Mesothelial cell of epicardium (in vitro differentiated cells): ENCODE measurements around the gene ARHGAP25. TPM values are rescaled to one million over a fixed set of nuclear protein-coding genes. Genes with fewer than 3 reads are reported as not detected.

Experiments
- DNase-seq, 2 experiments: peaks; one replicate each; pipeline ENCODE4 v3.0.0; 2021; ENCODE audit warnings: low spot score in 2 of 2; ENCODE audit not compliant: unreplicated experiment in 2 of 2
- H3K27ac Mint-ChIP-seq: 2 replicates; pipeline ENCODE4 v1.8.0; 2021; ENCODE audit warnings: mixed read lengths
- H3K27me3 Mint-ChIP-seq: 2 replicates; pipeline ENCODE4 v1.8.0; 2021; ENCODE audit warnings: low read depth, mixed read lengths
- H3K36me3 Mint-ChIP-seq: 2 replicates; pipeline ENCODE4 v1.8.0; 2021; ENCODE audit warnings: mixed read lengths
- H3K4me1 Mint-ChIP-seq: 2 replicates; pipeline ENCODE4 v1.8.0; 2021; ENCODE audit warnings: mixed read lengths
- H3K4me3 Mint-ChIP-seq: 2 replicates; pipeline ENCODE4 v1.8.0; 2021; ENCODE audit warnings: mild to moderate bottlenecking, moderate library complexity, mixed read lengths
- H3K9me3 Mint-ChIP-seq: 2 replicates; pipeline ENCODE4 v1.8.0; 2021; ENCODE audit warnings: mixed read lengths
- CTCF ChIP-seq: fragments of 200-600 bp; sonication (generic); IDR thresholded peaks from one replicate; pipeline ENCODE4 v1.5.0; 2021; ENCODE audit warnings: antibody characterized with exemption; ENCODE audit not compliant: unreplicated experiment
- total RNA-seq: library from RNA; stranded (reverse); gene quantifications from 3 replicates; pipeline ENCODE4 v1.2.1, GENCODE V29; 2021

The ARHGAP25 gene
- total RNA-seq, 1 donor from 2014 or later, result 1.4 TPM

GRCh38 chr2:68827666-68828065 is 93.1 kb downstream of the ARHGAP25 start:
- no peaks in the 10 kb centered on the region for H3K9me3 Mint-ChIP-seq
- no peaks in the 10 kb centered on the region for H3K36me3 Mint-ChIP-seq
- peak overlapping the region; percentile 41 for H3K27ac Mint-ChIP-seq
- H3K27me3 Mint-ChIP-seq, result peaks cover 5% of the 10 kb centered on the region
- no peak overlapping the region for H3K4me3 Mint-ChIP-seq
- H3K4me1 Mint-ChIP-seq, result peaks cover 26% of the 10 kb centered on the region
- no peak for DNase-seq
- TF ChIP-seq CTCF, result no peak

DNA sequence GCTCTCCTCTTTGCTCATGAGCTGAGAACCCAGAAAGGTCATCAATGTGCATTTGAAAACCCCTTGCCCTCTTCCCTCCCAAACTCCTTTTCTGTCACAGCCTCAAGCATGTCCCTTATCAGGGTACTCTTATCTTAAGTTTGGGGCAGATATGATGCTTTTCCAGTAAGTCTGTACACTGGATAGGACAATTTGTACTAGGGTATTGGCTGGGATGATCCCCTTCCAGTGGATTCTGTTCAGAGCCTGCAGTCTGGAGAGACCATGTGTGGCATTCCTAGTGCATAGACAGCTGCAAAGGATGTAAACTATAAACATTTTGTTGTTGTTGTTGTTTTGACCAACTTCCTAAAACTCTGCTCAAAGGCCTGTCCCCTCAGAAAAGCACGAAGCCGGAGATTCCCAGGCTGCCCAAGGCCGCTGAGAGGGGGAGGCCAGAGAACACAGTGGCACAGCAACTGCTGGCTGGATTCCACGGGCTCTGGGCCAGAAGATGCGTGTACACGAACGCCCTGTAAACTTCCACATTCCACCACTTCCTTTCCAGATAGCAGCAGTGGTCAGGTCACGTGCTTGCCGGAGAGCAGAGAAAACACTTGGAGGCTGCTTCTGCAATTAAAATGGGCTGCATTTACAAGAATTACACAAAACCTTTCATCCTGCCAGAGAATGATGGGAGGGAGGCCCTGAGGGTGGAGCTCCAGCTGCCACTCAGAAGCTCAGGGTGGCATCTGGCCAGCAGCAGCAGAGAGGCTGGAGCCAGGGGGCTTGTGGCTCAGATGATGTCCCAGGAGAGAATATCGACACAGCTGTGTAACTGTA is 94.5 kb downstream of the ARHGAP25 start:
- Mint-ChIP-seq H3K27me3 (peaks cover 6% of the 10 kb centered on the region), H3K36me3 (no peaks in the 10 kb centered on the region), H3K4me1 (peaks cover 26% of the 10 kb centered on the region), H3K27ac (peak overlapping the region; percentile 94), H3K9me3 (no peaks in the 10 kb centered on the region), H3K4me3 (no peak overlapping the region)
- peak; percentile 85 to 95 for DNase-seq
- TF ChIP-seq CTCF, result no peak

- Mint-ChIP-seq H3K4me3 (no peak overlapping the region), H3K9me3 (no peaks in the 10 kb centered on the region), H3K27ac (peak overlapping the region; percentile 94), H3K4me1 (peaks cover 26% of the 10 kb centered on the region), H3K36me3 (no peaks in the 10 kb centered on the region), H3K27me3 (peaks cover 6% of the 10 kb centered on the region)
- TF ChIP-seq CTCF, result no peak
- no peak for DNase-seq
Measured at GRCh38 chr2:68829749-68830148, 95.1 kb downstream of the ARHGAP25 start.

DNA sequence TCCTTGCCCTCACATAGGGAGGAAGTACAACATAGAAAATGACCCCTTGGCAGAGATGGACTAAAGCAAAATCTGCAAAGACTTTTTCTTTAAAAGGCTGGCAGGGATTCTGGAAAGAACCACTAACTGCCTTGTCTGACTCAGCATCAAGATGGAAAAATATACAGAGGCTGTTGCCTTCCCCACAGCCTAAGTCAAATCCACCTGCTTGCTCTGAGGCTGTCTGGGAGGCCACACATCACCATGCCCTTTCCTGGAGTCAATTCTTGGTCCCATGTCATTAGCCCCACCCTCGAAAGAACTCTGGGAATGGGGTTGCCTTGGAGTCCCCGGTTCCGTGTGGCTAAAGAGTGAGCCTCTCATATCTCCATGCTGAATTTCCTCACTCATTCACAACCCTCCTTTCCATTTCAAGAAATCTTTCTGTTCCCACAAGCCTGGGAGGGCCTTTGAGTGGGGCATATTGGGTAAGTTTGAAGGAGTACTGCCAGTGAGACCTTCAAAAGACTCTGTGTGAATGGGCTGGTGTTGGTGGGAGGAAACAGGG is 97.1 kb downstream of the ARHGAP25 start:
- no peak for DNase-seq
- Mint-ChIP-seq H3K27ac (no peak overlapping the region), H3K4me1 (peaks cover 26% of the 10 kb centered on the region), H3K36me3 (no peaks in the 10 kb centered on the region), H3K4me3 (no peak overlapping the region), H3K27me3 (peaks cover 10% of the 10 kb centered on the region), H3K9me3 (no peaks in the 10 kb centered on the region)
- TF ChIP-seq CTCF, result no peak

GRCh38 chr2:68832233-68832869 is 97.7 kb downstream of the ARHGAP25 start:
- Mint-ChIP-seq H3K36me3 (no peaks in the 10 kb centered on the region), H3K27me3 (peaks cover 10% of the 10 kb centered on the region), H3K4me1 (peaks cover 26% of the 10 kb centered on the region), H3K27ac (no peak overlapping the region), H3K9me3 (no peaks in the 10 kb centered on the region), H3K4me3 (no peak overlapping the region)
- no peak for DNase-seq
- no peak for TF ChIP-seq CTCF
